Astrocyte of the spinal cord (primary cell): ENCODE data around the gene CREG2.
A peak's percentile ranks its signal among the peaks of the same experiment; 100 is the strongest.
"Not testable (repeated sequence)": the region's sequence is repeated elsewhere in the genome, so short reads cannot be mapped to it uniquely, and the experiment has no call there.

ENCODE experiments used
- DNase-seq: peaks from one replicate; pipeline ENCODE4 v3.0.0; 2011; ENCODE audit warnings: low read depth, low spot score
- H3K4me3 ChIP-seq: 2 replicates; pipeline ENCODE4 v1.5.1; 2011; ENCODE audit warnings: low read depth, mild to moderate bottlenecking, low read length, moderate library complexity
- in situ Hi-C: cut with HindIII; loops from 2 replicates; pipeline ENCODE4 v1.10.0; 2017; ENCODE audit warnings: low sequenced_read_pairs
- TF ChIP-seq, protein P1 (sequence below): IDR thresholded peaks from 2 replicates; pipeline ENCODE4 v1.5.1; 2012; ENCODE audit warnings: low read depth, mild to moderate bottlenecking, low read length, inconsistent platforms

Gene CREG2

DNA sequence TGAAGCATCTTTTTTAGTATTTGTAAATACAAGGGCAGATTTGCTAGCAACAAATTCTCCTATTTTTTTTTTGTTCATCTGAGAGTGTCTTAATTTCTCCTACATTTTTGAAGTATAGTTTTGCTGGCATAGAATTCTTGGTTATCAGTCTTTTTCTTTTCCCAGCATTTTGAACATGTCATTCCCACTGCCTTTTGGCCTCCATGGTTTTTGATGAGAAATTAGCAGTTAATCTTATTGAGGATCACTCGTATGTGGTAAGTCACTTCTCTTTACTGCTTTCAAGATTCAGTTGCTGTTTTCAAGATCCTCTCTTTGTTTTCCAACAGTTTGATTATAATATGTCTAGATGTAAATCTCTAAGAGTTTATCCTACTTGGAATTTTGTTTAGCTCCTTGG, 61.9 kb downstream of the CREG2 start:
- DNase-seq, result no peak

DNA sequence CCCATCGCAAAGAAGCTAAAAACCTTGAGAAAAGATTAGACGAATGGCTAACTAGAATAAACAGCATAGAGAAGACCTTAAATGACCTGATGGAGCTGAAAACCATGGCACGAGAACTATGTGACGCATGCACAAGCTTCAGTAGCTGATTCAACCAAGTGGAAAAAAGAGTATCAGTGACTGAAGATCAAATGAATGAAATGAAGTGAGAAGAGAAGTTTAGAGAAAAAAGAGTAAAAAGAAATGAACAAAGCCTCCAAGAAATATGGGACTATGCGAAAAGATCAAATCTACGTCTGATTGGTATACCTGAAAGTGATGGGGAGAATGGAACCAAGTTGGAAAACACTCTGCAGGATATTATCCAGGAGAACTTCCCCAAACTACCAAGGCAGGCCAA, 70.7 kb downstream of the CREG2 start:
- DNase-seq, H3K4me3 ChIP-seq, in situ Hi-C loops: not testable (repeated sequence)

More for the DNA sequence above, 61.9 kb downstream of the CREG2 start:
- in situ Hi-C loops, result no loop called here
- H3K4me3 ChIP-seq, result no peak overlapping the region
- TF ChIP-seq, protein P1, sequence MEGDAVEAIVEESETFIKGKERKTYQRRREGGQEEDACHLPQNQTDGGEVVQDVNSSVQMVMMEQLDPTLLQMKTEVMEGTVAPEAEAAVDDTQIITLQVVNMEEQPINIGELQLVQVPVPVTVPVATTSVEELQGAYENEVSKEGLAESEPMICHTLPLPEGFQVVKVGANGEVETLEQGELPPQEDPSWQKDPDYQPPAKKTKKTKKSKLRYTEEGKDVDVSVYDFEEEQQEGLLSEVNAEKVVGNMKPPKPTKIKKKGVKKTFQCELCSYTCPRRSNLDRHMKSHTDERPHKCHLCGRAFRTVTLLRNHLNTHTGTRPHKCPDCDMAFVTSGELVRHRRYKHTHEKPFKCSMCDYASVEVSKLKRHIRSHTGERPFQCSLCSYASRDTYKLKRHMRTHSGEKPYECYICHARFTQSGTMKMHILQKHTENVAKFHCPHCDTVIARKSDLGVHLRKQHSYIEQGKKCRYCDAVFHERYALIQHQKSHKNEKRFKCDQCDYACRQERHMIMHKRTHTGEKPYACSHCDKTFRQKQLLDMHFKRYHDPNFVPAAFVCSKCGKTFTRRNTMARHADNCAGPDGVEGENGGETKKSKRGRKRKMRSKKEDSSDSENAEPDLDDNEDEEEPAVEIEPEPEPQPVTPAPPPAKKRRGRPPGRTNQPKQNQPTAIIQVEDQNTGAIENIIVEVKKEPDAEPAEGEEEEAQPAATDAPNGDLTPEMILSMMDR, result no peak

DNA sequence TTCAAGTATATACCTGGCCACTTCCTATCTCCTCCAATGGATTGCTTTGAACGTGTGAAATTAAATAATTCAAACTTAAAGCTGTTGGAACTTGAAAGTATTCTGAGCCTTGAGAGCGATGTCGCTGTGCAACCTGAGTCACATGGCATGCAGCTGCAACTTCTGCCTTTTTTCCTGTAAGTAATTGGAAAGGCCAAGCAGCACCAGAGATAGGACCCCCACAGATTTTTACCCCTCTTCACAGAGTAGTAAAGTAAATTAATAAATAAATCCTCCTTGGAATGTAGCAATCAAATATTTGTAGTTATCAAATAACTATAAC, 75.6 kb downstream of the CREG2 start:
- no peak for DNase-seq
- TF ChIP-seq, protein P1, result no peak
- in situ Hi-C loops, result no loop called here
- H3K4me3 ChIP-seq, result no peak overlapping the region

DNA sequence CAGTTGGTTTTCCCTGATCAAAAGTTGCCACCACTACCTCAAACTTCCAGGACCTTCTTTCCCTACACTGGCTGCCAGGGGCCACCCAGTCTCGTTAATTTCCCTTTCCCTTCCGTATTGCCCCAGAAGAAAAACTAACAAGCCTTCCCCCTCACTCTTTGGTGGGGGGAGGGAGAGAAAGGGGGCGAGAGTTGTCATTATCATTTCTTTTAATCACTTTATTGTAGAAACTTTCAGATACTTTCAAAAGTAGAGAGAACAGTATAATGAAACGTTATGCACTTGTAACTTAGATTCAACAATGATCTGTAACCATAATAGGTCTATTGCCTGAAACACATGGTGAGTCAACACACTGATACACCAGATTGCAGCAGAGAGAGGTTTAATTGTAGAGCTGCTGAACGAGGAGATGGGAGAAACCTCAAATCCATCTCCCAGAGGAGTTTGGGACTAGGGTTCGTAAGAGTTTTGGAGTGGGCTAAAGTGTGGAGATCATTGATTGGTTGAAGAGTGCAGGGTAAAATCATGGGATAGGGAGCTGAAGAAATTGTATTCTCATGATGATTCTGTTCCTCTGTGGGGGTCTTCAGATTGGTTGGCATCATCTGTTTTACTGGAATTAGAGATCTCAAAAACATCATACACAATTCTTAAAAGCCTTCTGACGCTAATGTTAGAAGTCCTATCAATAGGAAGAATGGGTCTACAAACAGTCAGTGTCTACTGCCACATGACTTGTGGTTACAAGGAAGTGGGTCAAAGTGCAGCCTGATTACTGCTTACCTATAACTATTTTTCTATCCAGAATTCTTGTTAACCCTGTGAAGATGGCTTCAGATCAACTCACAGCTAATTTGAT, 76.2 kb downstream of the CREG2 start:
- in situ Hi-C loops, result no loop called here
- TF ChIP-seq, protein P1, result no peak
- H3K4me3 ChIP-seq, result no peak overlapping the region
- no peak for DNase-seq

DNA sequence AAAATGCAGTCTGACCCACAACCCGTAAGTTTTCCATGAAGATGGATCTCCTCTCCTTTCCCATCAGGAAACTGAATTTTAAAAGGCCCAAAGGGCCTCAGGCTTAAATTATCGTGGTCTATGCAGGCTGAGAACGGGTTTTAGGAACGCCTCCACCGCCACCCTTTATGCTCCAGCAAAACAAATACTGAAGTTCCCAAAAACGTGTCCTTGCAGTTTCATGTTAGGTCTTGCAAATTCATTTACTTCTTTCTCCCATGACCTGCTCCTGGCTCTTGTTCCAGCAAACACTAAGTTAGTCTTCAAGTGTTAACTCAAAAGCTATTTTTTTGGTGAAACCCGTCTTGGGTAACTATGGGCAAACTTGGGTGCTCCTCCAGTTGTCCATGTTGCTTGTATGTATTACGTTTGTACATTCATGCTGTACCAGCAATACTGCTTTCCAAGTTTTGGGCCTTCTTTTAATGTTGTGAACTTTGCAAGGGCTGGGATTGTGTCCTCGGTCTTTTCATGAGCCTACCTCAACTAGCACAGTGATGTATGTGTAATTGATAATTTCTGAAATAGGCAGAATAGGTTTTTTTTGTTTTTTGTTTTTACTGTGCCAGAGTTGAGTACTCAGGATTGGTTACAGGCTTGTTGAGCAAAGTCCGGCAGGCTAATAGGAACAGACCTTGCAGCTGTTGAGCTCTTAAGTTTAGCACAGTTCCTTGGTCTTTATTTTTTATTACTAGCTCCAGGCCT, 77.0 kb downstream of the CREG2 start:
- no peak for DNase-seq
- no peak overlapping the region for H3K4me3 ChIP-seq
- in situ Hi-C loops, result no loop called here
- TF ChIP-seq, protein P1, result no peak

DNA sequence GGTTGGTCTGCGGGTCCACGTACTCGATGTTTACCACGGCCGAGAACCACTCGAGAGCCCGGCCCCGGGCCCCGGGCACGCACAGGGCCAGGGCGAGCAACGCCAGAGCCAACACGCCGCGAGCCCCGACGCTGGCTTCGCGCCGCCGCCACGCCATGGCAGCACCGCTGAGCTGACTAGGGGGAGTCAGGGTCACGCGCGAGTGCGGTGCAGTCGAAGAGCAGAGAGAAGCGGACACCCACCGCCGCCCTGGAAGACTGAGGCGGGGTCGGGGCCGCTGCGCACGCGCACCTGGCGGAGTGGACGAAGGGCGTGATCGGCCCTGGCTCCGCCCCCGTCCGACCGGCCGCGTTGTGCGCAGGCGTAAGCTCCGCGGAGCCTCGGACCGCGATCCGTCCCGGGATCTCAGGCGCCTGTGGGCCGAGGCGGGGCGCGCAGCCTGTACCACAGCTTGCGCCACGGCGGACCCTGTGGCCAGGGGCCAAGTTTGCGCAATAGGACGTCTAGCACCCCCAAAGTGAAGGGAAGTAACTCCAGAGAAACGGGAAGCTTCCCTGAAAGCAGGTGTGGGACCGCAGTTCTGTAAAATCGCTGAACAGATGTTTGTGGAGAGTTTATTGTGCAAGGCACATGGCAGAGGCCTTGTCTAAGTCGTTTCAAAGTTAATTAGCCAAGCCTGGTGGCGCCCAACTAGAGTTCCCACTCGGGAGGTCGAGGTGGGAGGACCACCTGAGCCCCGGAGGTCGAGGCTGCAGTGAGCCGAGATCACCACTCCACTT, 78.7 kb downstream of the CREG2 start, which contains the start of gene RNF149:
TSS of gene RNF149 (minus strand) at position 270 of the 779 bp plus-strand sequence. CDS start at position 157, 113 bp downstream.
- TF ChIP-seq, protein P1, result no peak
- in situ Hi-C loops, result no loop called here
- DNase-seq, result peak; percentile 87
- H3K4me3 ChIP-seq, result peak within 1 kb of the TSS; percentile 80
